ENCODE data around the gene C19orf12. TPM values are rescaled to one million over a fixed set of nuclear protein-coding genes. Genes with fewer than 3 reads are reported as not detected.

C19orf12 gene
- total and polyA plus RNA-seq, 2 of the 4 experiments (the other 2 are of a cell fraction): 16.3 to 24.0 TPM

DNA sequence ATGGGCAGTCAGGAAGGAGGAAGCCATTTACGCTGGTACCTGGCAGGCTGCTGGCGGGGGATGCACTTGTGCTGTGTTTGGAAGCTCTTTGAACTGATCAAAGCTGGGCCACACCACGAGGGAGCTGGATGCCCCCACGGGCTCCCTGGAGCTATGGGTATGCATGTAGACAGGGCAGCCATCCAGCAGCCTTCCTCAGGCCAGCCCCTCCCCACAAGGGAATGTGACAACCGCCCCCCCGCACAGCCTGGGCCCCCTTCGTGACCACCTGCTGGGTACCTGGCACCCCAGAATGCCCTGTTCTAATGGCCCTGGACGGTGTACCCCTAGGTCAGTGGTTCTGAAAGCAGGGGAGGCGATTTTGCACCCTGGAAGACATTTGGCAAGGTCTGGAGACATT lies 42.5 kb upstream of the C19orf12 start:
- Histone ChIP-seq H2AK9ac (replicated peaks; ENCODE audit: low read depth, low read length, poor library complexity) (no peak overlapping the region), H4K20me1 (ENCODE audit: insufficient read depth, low read length) (no peaks in the 10 kb centered on the region), H3K9me1 (ENCODE audit: insufficient read depth, low read length) (no peaks in the 10 kb centered on the region), H4K91ac (ENCODE audit: insufficient read depth, low read depth, low read length) (no peak overlapping the region), H2AK5ac (ENCODE audit: low read depth, low read length) (no peak overlapping the region), H3K27me3 (ENCODE audit: control insufficient read depth, insufficient read depth, low read length) (peaks cover 3% of the 10 kb centered on the region; the same call in 1 of the 2 replicates), H2BK5ac (ENCODE audit: low read depth, low read length, poor library complexity, severe bottlenecking) (no peak overlapping the region), H2BK15ac (ENCODE audit: low read depth, low read length) (no peak overlapping the region), H3K23ac (ENCODE audit: low read depth, low read length) (no peak overlapping the region), H3K18ac (ENCODE audit: low read depth, low read length) (no peak overlapping the region), H2AFZ (replicated peaks; ENCODE audit: low read length, poor library complexity) (no peak overlapping the region), H4K8ac (ENCODE audit: low read depth in 2 of 2, low read length in 2 of 2) (no peak overlapping the region), H3K4me1 (ENCODE audit: control insufficient read depth, insufficient read depth, low read length) (no peaks in the 10 kb centered on the region), H3K4me3 (ENCODE audit: insufficient read depth, low read depth, low read length) (no peak overlapping the region), H4K5ac (ENCODE audit: low read depth, low read length) (no peak overlapping the region), H3K79me1 (ENCODE audit: low read depth in 1 of 2, low read length in 2 of 2) (no peaks in the 10 kb centered on the region), H3K14ac (replicated peaks; ENCODE audit: low read depth, low read length) (no peak overlapping the region), H3K9ac (ENCODE audit: low read depth, low read length) (no peak overlapping the region), H3K4ac (ENCODE audit: low read depth, low read length) (no peak overlapping the region), H3K56ac (ENCODE audit: extremely low read depth, insufficient read depth, low read length) (no peak overlapping the region), H3K27ac (ENCODE audit: insufficient read depth, low read length) (no peak overlapping the region), H3K4me2 (ENCODE audit: low read depth, low read length) (no peak overlapping the region), H3K36me3 (ENCODE audit: control insufficient read depth, insufficient read depth, low read length) (no peaks in the 10 kb centered on the region), H2BK120ac (ENCODE audit: low read depth, low read length) (no peak overlapping the region), H3K9me3 (ENCODE audit: control insufficient read depth, insufficient read depth, low read length) (no peaks in the 10 kb centered on the region), H2BK20ac (ENCODE audit: low read depth, low read length) (no peak overlapping the region)
- ChIA-PET CTCF (no interaction called here), POLR2A (ENCODE audit: unreplicated experiment) (no interaction called here)
- intact Hi-C loops (cut with micrococcal nuclease): no loop called here
- in situ Hi-C loops (cut with MboI; ENCODE audit: low sequenced_read_pairs): no loop called here
- TF ChIP-seq CHD1 (IDR thresholded peaks at IDR 0.05; ENCODE audit: low read depth, low read length) (no peak), BHLHE40 (IDR thresholded peaks at IDR 0.05; ENCODE audit: low read depth, low read length) (no peak), RCOR1 (IDR thresholded peaks at IDR 0.05; ENCODE audit: insufficient replicate concordance, low read length) (no peak)
- TF ChIP-seq, protein P1, sequence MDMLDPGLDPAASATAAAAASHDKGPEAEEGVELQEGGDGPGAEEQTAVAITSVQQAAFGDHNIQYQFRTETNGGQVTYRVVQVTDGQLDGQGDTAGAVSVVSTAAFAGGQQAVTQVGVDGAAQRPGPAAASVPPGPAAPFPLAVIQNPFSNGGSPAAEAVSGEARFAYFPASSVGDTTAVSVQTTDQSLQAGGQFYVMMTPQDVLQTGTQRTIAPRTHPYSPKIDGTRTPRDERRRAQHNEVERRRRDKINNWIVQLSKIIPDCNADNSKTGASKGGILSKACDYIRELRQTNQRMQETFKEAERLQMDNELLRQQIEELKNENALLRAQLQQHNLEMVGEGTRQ (IDR thresholded peaks at IDR 0.05; ENCODE audit: low read depth, low read length): no peak
- dilution Hi-C loops (cut with HindIII; ENCODE audit: low sequenced_read_pairs, unreplicated experiment): no loop called here
- no TSS peak for BruUV-seq (replicated peaks)
- no peak for DNase-seq
- 40% methylated on average over 1 of the region's 9 CpGs; no CpG with 5 or more reads in 1 of the 2 experiments for WGBS, 2 experiments (ENCODE audit: extremely low coverage in 2 of 2, insufficient read length in 1 of 2)
- ATAC-seq (ENCODE audit: low read depth): no peak
